ENCODE results near the gene NDUFA11.

The NDUFA11 gene

DNA sequence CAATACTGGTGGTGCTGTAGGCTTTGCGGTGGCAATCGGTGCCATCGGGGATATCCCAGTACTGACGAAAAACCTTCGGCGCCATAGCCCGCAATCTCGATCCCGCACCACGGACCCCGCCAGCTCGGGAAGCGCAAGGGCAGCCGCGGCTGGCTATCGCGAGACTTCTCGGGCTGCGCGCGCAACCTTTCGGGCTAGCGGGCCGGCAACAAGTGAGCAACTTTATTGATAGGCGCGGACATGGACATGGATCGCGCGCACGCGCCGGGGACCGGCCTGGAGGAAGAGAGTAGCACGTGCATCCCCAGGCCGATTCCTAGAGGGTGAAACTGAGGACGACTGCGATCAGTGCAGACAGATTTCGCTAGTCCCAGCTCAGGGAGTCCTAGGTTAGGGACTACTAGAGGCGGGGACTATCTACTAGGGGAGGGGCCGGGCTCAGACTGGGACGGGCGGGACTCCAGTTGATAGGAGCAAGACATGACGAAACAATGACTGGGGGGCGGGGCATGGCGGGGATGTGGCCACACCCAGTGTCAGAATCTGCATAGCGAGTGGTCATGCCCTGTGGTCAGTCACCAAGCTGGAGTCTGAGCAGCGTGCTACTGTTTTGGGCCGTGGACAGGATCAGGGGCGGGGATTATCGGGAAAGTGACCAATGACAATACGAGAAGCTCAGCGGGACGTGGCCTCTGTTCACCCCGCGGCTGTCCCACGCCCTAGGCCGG is at the start of gene NDUFA11:
TSS of gene NDUFA11 (minus strand) at position 167 of the 728 bp plus-strand sequence. CDS start at position 85, 82 bp downstream.
- peak; percentile 97 for DNase-seq

- DNase-seq, result peak; percentile 67
Observed at GRCh38 chr19:5953030-5953589, 49.5 kb upstream of the NDUFA11 start.

GRCh38 chr19:5952193-5953029 is 48.8 kb upstream of the NDUFA11 start:
- no peak for DNase-seq

DNA sequence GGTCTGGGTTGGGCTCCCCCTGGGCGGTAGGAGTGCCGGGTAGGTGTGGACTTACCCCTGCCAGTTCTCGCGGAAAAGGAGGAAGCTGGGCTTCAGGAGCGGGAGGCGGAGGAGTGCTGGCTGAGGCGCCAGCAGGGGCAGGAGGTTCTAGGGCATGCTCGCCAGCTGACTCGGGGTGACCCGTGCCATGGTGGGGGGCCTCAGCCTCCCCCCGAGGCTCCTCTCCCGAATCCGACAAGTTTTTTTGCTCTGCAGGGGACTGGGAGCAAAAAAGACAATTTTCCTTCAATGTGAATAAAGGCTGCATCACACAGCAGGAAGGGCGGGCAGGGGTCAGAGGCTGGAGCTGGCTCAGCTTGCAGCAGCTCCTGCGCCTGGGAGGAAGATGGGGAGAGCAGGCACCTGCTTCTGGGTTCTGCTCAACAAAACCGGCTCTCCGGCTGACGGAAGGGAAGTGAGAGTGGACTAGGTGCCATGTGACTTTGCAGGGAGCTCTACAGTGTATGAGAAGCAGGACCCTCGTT is 47.8 kb upstream of the NDUFA11 start:
- no peak for DNase-seq

GRCh38 chr19:5950741-5951140 is 47.2 kb upstream of the NDUFA11 start:
- DNase-seq, result no peak

DNA sequence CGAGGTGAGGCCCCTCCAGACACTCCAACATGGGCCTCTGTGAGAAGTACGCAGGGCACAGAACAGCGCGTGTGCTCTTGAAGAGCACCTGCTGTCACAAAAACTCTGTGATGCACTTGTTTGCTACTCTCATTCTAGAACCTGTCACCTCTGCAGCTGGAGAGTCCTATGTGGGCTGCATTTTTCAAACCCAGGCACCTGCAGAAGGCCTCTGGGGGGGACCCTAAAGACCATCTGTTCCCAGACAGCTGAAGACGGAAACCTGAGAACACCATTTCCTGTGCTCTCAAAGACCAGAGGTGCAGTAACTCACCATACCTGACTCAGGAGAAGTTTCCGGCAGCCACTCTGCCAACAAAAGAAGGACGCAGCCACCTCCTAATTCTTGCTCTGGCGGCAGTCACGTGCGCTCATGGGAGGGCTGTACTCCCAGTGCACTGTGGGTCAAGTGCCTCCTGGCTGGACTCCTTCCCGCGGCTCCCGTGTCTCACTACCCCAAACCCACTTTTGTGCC is 46.3 kb upstream of the NDUFA11 start:
- DNase-seq, result no peak

DNA sequence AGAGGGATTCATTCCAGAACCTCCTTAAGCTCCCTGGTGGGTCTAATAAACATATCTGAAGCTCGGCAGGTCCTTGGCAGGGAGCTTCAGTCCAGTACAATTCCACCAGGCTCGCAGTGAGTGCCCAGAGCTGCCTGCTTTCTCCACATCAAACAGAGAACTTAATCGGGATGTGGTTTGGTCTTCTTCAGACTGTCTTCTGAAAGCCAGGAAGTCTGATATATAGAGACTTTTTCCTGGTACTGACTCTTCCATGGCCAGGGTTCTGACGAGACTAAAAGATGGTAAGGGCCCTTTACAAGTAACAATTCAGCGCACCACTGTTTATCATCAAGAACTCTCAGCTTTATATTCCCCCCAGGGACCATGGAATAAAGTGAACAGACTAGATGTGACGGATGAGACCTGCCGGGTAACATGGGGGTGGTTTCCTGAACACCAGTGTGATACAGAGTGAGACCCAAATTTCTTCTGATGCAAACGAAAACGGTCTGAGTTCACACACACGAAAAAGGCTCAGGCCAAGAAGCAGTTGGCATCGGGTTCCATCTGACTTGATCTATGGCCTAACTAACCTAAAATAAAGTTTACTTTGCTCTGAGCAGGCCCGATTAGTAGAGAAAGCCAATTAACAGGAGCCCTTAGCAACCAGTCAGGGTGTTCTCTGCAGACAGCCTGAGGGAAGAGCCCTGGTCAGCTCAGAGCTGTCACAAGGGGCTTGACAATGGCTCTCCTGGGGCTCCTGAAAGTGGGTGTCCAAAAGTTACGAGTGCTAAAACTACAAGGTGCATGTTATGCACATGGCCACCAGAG is 45.4 kb upstream of the NDUFA11 start:
- no peak for DNase-seq

GRCh38 chr19:5947435-5947834 is 43.8 kb upstream of the NDUFA11 start:
- peak; percentile 37 for DNase-seq

DNA sequence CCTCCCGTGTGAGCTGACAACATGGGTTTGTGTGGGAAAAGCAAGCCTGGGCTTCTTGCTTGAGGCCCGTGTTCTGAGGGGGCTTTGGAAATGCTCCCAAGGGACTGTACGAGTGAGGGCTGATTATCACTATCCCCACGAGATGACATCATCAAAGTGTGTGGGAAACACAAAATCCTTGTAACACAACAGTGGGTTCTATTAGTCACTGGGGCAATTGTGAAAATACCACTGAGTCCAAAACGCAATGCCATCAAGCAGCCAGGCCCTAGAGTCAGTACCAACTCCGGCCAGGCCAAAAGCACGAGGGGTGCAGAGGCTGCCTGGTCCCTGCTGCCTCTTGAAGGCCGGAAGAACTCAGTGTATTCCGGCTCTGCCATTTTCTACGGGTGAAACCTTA is 40.0 kb upstream of the NDUFA11 start:
- peak; percentile 50 for DNase-seq

DNA sequence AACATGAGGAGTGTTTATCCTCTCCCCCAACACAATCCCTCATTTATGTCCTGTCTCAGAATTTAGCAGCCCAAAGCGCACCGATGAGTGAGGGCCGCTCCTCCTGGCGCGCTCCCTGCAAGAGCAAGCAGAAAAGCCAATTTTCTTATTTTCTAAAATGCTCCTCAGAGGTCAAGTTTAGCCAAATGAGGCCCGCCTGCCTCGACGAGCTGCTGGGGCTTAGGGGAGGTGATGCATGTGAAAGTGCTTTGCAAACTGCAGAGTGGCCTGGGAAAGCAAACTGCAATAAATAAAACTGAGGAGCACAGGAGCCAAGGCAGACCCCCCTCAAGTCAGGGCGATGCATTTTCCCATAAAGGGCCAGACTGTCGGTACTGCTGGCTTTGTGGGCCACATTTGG is 39.5 kb upstream of the NDUFA11 start:
- no peak for DNase-seq

- no peak for DNase-seq
Observed at GRCh38 chr19:5941673-5942072, 38.1 kb upstream of the NDUFA11 start.

DNA sequence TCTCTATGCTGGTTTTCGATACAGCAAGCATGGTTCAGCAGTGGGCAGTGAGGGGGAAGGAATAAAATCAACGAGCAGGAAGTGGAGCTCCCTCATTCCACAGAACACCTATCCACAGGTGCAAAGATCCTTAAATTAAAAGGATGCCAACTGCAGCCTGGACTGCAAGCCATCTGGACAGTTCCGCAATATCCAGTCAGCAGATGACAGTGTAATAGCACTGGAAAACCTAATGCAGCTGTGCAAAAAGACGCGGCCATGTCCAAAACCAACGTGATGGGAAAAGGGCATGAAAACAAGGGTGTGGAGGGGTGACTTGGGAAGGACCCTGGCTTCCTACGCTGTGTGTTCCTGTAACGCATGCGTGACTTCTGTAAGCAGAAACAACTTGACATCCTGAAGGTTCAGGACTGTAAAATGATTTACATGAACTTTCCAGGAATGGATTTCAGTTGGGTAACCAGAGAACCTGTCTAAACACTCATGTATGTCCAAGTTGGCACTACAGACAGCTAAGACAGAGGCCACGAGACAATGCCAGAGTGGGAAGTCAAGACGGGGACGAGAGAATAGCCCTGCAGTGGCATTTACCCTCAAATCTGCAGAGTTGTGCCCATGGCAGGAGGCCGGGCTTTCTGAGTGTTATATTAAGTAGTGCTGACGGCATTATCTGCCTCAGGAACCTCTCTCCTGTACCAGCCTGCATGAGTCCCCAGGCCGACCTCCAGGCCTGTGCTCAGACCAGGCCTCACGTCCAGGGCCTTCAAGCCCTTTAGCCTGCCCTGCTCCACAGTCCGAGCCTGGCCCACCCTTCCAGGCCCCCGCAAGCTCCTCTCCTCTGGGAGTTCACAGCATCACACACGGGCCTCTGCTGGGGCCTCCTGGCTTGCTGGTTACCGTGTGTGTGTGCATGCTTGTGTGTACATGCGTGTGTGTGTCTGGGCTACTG is 36.9 kb upstream of the NDUFA11 start:
- DNase-seq, result no peak

DNA sequence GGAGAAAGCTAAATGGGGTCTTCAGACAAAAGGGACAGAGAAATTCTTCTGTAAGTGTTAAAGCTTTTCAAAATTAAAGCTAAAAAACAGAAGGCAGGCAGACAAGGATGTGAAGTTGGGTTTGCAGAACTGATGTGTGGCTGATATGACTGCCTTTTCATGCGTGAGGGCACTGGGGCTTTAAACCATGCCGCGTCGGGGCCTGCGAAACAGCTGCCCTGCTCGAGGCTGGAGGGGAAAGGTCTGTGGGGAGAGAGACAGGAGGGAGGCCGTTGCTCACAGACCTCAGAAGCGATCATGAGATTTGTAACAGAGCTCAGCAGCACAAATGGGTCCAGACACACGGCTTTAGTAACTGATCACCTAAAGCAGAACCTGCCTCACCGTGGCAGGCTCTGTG is 34.0 kb upstream of the NDUFA11 start:
- DNase-seq, result no peak

GRCh38 chr19:5936292-5936592 is 32.7 kb upstream of the NDUFA11 start:
- DNase-seq, result no peak

GRCh38 chr19:5935473-5936291 is 32.1 kb upstream of the NDUFA11 start:
- DNase-seq, result no peak

DNA sequence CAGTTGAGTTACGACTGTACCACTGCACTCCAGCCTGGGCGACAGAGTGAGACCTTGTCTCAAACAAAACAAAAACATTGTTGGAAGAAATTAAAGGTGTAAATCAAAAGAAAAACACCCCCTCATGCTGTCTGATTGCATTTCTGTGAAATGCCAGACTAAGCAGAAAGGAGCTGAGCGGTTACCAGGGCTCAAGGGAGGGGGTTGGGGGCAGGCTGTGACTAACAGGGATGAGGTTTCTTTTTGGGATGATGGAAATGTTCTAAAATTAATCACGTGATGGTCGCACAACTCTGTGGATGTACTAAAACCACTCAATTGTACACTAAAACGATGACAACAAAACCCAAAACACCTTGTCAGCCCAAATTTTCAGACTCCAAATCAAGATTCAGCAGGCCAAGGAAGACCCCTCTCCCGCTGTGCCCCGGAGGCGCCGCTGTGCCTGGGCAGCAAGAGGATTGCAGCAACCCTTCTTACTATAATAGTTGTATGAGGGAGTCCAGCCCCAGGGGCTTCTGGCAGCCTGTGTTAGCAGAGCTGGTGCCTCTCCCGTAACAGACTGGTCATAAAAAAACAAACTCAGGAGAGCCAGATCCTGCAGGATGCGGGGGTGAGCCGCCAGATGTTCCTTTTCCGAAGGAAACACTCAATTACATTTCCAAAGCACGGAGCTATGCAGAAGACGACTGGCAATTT is 31.3 kb upstream of the NDUFA11 start:
- peak; percentile 57 for DNase-seq

DNA sequence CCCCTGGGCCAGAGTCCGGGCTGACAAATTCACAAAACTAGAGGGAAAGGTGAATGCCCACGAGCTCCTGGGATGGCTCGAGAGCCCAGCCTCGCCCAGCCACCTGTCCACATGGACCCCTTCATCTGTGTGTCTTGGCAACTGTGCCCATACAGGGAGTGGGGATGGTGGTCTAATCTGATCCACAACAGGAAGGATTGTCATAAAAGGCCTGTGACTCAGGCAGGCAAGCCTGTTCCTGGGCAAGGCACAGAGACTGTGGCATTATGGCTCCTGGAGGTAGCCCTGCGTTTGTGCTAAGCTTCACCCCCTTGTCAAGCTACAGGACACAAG is 30.4 kb upstream of the NDUFA11 start:
- no peak for DNase-seq

DNA sequence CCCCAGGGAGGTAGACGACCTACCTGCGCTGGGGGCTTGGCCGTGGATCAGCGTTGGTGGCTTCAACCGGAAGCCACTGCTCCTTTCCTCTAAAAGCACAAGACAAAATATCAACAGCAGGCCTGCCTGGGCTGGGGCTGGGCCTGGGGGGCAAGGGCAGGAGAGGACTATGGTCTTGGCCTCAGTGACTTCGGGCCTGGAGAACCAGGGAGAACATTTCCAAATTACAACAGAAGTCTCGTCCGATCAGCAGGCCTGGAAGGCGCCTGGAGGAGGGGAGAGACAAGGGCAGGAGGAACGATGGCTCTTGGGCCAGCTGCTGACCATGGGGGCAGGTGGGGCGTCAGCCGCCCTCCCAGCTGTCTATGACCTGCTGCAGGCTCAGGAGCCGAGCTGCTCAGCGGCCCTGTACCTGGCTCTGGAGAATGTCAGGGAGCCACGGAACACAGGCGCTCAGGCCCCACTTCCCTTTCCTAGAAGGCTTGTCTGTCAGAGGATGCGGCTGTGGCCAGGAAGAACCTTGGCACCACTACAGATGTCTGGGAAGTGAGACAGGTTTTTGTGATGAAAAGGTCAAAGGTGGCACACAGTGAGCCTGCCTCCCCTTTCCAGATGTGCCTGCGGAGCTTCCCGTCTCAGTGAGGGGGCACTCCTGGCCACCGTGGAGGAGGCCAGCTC is 29.9 kb upstream of the NDUFA11 start:
- DNase-seq, result no peak

DNA sequence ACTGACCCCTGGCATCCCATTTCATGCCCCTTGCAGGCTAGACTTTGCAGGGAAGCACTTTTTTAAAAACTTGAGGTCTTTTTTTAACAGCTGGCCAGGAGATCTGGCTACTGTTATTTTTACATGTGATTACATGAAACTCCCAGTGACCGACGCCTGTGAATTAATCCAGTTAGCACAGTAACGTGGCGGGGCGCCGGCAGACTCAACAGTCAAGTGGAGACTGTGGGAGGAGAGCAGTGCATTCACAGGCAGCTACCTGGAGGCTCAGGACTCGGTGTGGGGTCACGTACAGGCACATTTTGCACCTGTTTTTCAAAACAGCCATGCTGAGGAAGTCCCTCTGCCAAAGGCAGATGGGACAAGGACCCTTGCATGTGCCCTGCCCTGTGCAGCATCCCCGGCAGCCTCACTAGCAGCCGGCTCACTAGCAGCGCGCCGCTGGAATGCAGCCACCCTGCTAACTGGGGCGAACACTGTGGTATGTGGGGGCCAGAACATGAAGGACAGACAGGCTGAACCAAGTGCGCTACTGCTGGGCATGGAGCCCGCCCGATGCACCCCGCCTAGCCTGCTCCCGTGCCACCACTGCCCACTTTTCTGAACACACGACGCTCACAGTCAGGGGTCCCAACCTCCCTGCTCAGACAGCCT is 29.1 kb upstream of the NDUFA11 start:
- DNase-seq, result no peak
